HepG2 (cell line): ENCODE measurements around the gene RAB3D. TPM values are rescaled to one million over a fixed set of nuclear protein-coding genes. Genes with fewer than 3 reads are reported as not detected.

Experiments used
- AHR ChIP-seq: IDR thresholded peaks from 2 replicates; pipeline ENCODE4 v1.6.1; 2018; ENCODE audit warnings: missing genetic modification reagents, missing compliant biosample characterization
- ARID2 ChIP-seq: sonication (generic); formaldehyde crosslinking; IDR thresholded peaks from 2 replicates; pipeline ENCODE4 v1.8.1; 2022; ENCODE audit warnings: mild to moderate bottlenecking, missing genetic modification reagents, borderline replicate concordance
- BRD4 ChIP-seq: sonication (generic); formaldehyde crosslinking; IDR thresholded peaks from 2 replicates; pipeline ENCODE4 v1.4.0; 2020; ENCODE audit warnings: missing genetic modification reagents
- CBX1 ChIP-seq: IDR thresholded peaks from one replicate; pipeline ENCODE4 v1.6.1; 2016; ENCODE audit warnings: antibody characterized with exemption, low read depth
- CEBPZ ChIP-seq: IDR thresholded peaks from 2 replicates; pipeline ENCODE4 v1.6.1; 2012; ENCODE audit warnings: low read length, improper control_type of control experiment
- FOXO4 ChIP-seq: sonication (generic); formaldehyde crosslinking; conservative IDR thresholded peaks from 2 replicates; pipeline ENCODE4 v1.8.1; 2023; ENCODE audit warnings: missing genetic modification reagents
- GABPA ChIP-seq, 2 experiments: IDR thresholded peaks; 2 replicates each; pipeline ENCODE4 v1.6.1; 2011 to 2016; ENCODE audit warnings: low read depth in 2 of 2, low read length in 1 of 2, missing biosample characterization in 1 of 2, missing genetic modification characterization in 1 of 2
- GPBP1L1 ChIP-seq: sonication (generic); formaldehyde crosslinking; IDR thresholded peaks from 2 replicates; pipeline ENCODE4 v1.5.0; 2020; ENCODE audit warnings: mild to moderate bottlenecking, missing genetic modification reagents
- MYNN ChIP-seq: sonication (generic); formaldehyde crosslinking; IDR thresholded peaks from 2 replicates; pipeline ENCODE4 v1.4.0; 2020; ENCODE audit warnings: mild to moderate bottlenecking, low read depth, missing genetic modification reagents
- POLR2A ChIP-seq, 2 experiments: IDR thresholded peaks; 2 replicates each; pipeline ENCODE4 v1.6.1; 2011; ENCODE audit warnings: low read depth in 2 of 2, low read length in 2 of 2, mild to moderate bottlenecking in 1 of 2, moderate library complexity in 1 of 2; ENCODE audit not compliant: insufficient read depth in 1 of 2
- SKIL ChIP-seq: sonication (generic); formaldehyde crosslinking; IDR thresholded peaks from 2 replicates; pipeline ENCODE4 v1.8.0; 2022; ENCODE audit warnings: missing genetic modification reagents, mild to moderate bottlenecking, moderate library complexity, borderline replicate concordance
- SP1 ChIP-seq, 2 experiments: fragments of 450-650 bp in 1 of 2; sonication (generic) in 1 of 2; formaldehyde crosslinking in 1 of 2; IDR thresholded peaks; 2 replicates each; pipeline versions ENCODE4 v1.4.0 to v1.6.1; 2016 to 2020; ENCODE audit warnings: missing genetic modification reagents in 1 of 2
- TFDP2 ChIP-seq: sonication (generic); formaldehyde crosslinking; IDR thresholded peaks from 2 replicates; pipeline ENCODE4 v1.4.0; 2020; ENCODE audit warnings: missing genetic modification reagents
- U2AF2 ChIP-seq: fragments of 200-400 bp; formaldehyde crosslinking; IDR thresholded peaks from 2 replicates; pipeline ENCODE4 v1.6.1; 2017; ENCODE audit warnings: low read depth, mild to moderate bottlenecking, low read length
- ZNF430 ChIP-seq: sonication (generic); formaldehyde crosslinking; IDR thresholded peaks from 2 replicates; pipeline ENCODE4 v1.9.0; 2021; ENCODE audit warnings: mild to moderate bottlenecking, missing genetic modification reagents
- ZNF570 ChIP-seq: sonication (generic); formaldehyde crosslinking; IDR thresholded peaks from 2 replicates; pipeline ENCODE4 v1.4.0; 2020; ENCODE audit warnings: mild to moderate bottlenecking, missing genetic modification reagents, borderline replicate concordance
- polyA plus RNA-seq, 8 experiments: library from polyadenylated mRNA; depleted of rRNA in 3 of 8; stranded (reverse) in 7 of 8; unstranded in 1 of 8; fragments of >200 nt; fragmentation: Illumina TruSeq in 4 of 8; extraction: Trizol in 4 of 8; gene quantifications; 2 replicates each; pipeline versions ENCODE4 v1.2.1 to v1.2.3, GENCODE V29; 2011 to 2016; ENCODE audit warnings: low read depth in 4 of 8, missing spikeins in 1 of 8, mixed read lengths in 1 of 8; ENCODE audit not compliant: insufficient read depth in 1 of 8
- total RNA-seq, 5 experiments: library from RNA; depleted of rRNA; stranded (reverse); fragments of >200 nt; fragmentation: Illumina TruSeq; extraction: Trizol; gene quantifications; 2 replicates each; pipeline ENCODE4 v1.2.3, GENCODE V29; 2016; ENCODE audit warnings: low read depth in 1 of 5

RAB3D gene
- total and polyA plus RNA-seq, 2 of the 13 experiments (the other 11 are each of a cell fraction or from before 2014, with no cell fraction given), result 2.0 to 16.1 TPM

GRCh38 chr19:11346104-11346940 lies 6.9 kb upstream of the RAB3D start, which contains the start of the genes CCDC159 and TMEM205 (continued):
- no peak for TF ChIP-seq FOXO4
- TF ChIP-seq BRD4 (CRISPR knock-in tag), result no peak
- peak in 1 of 2 experiments; percentile 57; a peak in 1 of 4 replicates for TF ChIP-seq POLR2A (IDR thresholded peaks at IDR 0.05; ENCODE audit: insufficient read depth in 1 of 2, low read depth in 2 of 2, low read length in 2 of 2)
- TF ChIP-seq MYNN (CRISPR knock-in tag), result peak; percentile 27; the same call in 1 of the 2 replicates
- TF ChIP-seq TFDP2 (CRISPR knock-in tag), result peak; percentile 28; the same call in 1 of the 2 replicates
- no peak for TF ChIP-seq GABPA (IDR thresholded peaks at IDR 0.05; ENCODE audit: low read depth, low read length)
- peak; percentile 50 for TF ChIP-seq GABPA (CRISPR knock-in tag; IDR thresholded peaks at IDR 0.05; ENCODE audit: low read depth)
- TF ChIP-seq GPBP1L1 (CRISPR knock-in tag), result no peak
- 0 out of 2 replicates have a peak, but pooled peaks have one; percentile 35 for TF ChIP-seq AHR (CRISPR knock-in tag)
- TF ChIP-seq ZNF430, result 0 out of 2 replicates have a peak, but pooled peaks have one; percentile 55
- peak; percentile 57 for TF ChIP-seq CBX1
- no peak for TF ChIP-seq SP1 (IDR thresholded peaks at IDR 0.05)
- peak; percentile 85 for TF ChIP-seq SP1 (CRISPR knock-in tag; IDR thresholded peaks at IDR 0.05)
- peak; percentile 85 for TF ChIP-seq CEBPZ
- no peak for TF ChIP-seq U2AF2
- TF ChIP-seq ARID2 (CRISPR knock-in tag), result 0 out of 2 replicates have a peak, but pooled peaks have one; percentile 37
- TF ChIP-seq SKIL (CRISPR knock-in tag), result no peak
- TF ChIP-seq ZNF570 (CRISPR knock-in tag), result no peak
